HL-60 (cell line): ENCODE results near the gene TARS2.

Source experiments
- DNase-seq, 2 experiments: peaks; one replicate each; pipeline ENCODE4 v3.0.0-alpha.2; 2010 to 2020; ENCODE audit warnings: low read depth in 1 of 2, low spot score in 1 of 2
- H3K27ac ChIP-seq: fragments of 250-450 bp; sonication (Bioruptor Pico); replicated peaks from 2 replicates; pipeline ENCODE4 v1.5.1; 2020; ENCODE audit warnings: mild to moderate bottlenecking, moderate library complexity
- H3K27me3 ChIP-seq: fragments of 250-450 bp; sonication (Bioruptor Pico); 2 replicates; pipeline ENCODE4 v1.5.1; 2021; ENCODE audit warnings: mild to moderate bottlenecking, moderate library complexity; ENCODE audit not compliant: insufficient read depth, poor library complexity, severe bottlenecking
- H3K4me3 ChIP-seq: replicated peaks from 2 replicates; pipeline ENCODE4 v1.5.1; 2011; ENCODE audit warnings: mild to moderate bottlenecking, control low read depth, low read length; ENCODE audit not compliant: insufficient read depth
- GABPA ChIP-seq: IDR thresholded peaks from 2 replicates; pipeline ENCODE4 v1.6.1; 2012; ENCODE audit warnings: low read depth
- POLR2AphosphoS5 ChIP-seq: IDR thresholded peaks from 2 replicates; pipeline ENCODE4 v1.6.1; 2012; ENCODE audit warnings: low read depth
- SPI1 ChIP-seq: IDR thresholded peaks from 2 replicates; pipeline ENCODE4 v1.6.1; 2012; ENCODE audit warnings: low read depth, mild to moderate bottlenecking, borderline replicate concordance
- TF ChIP-seq, protein P1 (sequence below): IDR thresholded peaks from 2 replicates; pipeline ENCODE4 v1.6.1; 2012; ENCODE audit warnings: low read depth; ENCODE audit not compliant: insufficient replicate concordance
- TF ChIP-seq, protein P2 (sequence below): IDR thresholded peaks from one replicate; pipeline ENCODE4 v1.5.1; 2011; ENCODE audit warnings: low read length, control low read depth, inconsistent platforms; ENCODE audit not compliant: insufficient read depth

Gene TARS2

DNA sequence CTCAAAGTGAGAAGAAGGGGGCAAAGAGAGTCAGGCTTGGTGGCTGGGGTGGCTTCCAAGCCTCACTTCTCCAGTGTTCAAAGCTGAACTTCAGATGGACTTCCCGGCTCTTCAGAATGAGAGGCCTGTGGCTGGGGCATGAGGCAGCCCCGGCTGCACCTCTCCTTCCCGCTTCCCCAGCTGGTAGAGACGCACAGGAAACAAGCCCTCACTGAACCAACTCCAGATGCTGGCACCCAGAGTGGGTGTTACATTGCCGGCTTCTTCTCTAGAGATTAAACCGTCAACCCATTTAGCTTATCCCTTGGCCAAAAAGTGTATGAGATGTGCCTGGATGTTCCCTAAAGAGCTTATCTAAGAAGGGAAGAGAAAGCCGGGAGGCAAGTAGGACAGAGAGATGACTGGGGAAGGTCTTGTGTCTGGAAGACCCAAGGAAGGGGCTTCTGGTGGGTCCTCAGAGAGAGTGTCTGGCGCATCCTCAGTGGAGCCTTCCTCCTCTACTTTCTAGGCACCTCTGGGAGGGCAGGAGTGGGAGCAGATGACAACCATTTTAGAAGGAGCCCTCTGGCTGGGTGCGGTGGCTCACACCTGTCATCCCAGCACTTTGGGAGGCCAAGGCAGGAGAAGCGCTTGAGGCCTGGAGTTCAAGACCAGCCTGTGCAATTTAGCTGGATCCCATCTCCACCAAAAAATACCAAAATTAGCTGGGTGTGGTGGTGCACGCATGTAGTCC, 64.0 kb downstream of the TARS2 start:
- Histone ChIP-seq H3K27ac (no peak overlapping the region), H3K27me3 (no peaks in the 10 kb centered on the region), H3K4me3 (no peak overlapping the region)
- peak in 1 of 2 experiments; percentile 70 for DNase-seq
- TF ChIP-seq SPI1 = no peak
- TF ChIP-seq, protein P1, sequence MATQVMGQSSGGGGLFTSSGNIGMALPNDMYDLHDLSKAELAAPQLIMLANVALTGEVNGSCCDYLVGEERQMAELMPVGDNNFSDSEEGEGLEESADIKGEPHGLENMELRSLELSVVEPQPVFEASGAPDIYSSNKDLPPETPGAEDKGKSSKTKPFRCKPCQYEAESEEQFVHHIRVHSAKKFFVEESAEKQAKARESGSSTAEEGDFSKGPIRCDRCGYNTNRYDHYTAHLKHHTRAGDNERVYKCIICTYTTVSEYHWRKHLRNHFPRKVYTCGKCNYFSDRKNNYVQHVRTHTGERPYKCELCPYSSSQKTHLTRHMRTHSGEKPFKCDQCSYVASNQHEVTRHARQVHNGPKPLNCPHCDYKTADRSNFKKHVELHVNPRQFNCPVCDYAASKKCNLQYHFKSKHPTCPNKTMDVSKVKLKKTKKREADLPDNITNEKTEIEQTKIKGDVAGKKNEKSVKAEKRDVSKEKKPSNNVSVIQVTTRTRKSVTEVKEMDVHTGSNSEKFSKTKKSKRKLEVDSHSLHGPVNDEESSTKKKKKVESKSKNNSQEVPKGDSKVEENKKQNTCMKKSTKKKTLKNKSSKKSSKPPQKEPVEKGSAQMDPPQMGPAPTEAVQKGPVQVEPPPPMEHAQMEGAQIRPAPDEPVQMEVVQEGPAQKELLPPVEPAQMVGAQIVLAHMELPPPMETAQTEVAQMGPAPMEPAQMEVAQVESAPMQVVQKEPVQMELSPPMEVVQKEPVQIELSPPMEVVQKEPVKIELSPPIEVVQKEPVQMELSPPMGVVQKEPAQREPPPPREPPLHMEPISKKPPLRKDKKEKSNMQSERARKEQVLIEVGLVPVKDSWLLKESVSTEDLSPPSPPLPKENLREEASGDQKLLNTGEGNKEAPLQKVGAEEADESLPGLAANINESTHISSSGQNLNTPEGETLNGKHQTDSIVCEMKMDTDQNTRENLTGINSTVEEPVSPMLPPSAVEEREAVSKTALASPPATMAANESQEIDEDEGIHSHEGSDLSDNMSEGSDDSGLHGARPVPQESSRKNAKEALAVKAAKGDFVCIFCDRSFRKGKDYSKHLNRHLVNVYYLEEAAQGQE = no peak
- TF ChIP-seq POLR2AphosphoS5 = no peak
- no peak for TF ChIP-seq GABPA
- TF ChIP-seq, protein P2, sequence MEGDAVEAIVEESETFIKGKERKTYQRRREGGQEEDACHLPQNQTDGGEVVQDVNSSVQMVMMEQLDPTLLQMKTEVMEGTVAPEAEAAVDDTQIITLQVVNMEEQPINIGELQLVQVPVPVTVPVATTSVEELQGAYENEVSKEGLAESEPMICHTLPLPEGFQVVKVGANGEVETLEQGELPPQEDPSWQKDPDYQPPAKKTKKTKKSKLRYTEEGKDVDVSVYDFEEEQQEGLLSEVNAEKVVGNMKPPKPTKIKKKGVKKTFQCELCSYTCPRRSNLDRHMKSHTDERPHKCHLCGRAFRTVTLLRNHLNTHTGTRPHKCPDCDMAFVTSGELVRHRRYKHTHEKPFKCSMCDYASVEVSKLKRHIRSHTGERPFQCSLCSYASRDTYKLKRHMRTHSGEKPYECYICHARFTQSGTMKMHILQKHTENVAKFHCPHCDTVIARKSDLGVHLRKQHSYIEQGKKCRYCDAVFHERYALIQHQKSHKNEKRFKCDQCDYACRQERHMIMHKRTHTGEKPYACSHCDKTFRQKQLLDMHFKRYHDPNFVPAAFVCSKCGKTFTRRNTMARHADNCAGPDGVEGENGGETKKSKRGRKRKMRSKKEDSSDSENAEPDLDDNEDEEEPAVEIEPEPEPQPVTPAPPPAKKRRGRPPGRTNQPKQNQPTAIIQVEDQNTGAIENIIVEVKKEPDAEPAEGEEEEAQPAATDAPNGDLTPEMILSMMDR = no peak

DNA sequence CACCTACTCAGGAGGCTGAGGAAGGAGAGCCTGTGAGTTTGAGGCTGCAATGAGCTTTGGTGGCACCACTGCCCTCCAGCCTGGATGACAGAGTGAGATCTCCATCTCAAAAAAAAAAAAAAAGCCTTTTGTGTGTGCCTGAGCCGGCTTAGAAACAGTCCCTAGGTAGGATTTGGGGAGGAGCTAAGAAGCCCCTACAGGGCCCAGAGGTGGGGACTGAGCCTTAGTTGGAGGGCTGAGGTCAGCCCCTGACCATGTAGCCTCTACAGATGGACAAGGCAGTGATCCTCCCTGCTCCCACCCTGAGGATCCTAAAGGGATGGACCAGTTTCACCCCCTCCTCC, 64.5 kb downstream of the TARS2 start:
- Histone ChIP-seq H3K4me3 (no peak overlapping the region), H3K27me3 (no peaks in the 10 kb centered on the region), H3K27ac (0 out of 2 replicates have a peak overlapping the region, but pooled peaks have one; percentile 9)
- TF ChIP-seq, protein P1 = no peak
- DNase-seq = no peak

DNA sequence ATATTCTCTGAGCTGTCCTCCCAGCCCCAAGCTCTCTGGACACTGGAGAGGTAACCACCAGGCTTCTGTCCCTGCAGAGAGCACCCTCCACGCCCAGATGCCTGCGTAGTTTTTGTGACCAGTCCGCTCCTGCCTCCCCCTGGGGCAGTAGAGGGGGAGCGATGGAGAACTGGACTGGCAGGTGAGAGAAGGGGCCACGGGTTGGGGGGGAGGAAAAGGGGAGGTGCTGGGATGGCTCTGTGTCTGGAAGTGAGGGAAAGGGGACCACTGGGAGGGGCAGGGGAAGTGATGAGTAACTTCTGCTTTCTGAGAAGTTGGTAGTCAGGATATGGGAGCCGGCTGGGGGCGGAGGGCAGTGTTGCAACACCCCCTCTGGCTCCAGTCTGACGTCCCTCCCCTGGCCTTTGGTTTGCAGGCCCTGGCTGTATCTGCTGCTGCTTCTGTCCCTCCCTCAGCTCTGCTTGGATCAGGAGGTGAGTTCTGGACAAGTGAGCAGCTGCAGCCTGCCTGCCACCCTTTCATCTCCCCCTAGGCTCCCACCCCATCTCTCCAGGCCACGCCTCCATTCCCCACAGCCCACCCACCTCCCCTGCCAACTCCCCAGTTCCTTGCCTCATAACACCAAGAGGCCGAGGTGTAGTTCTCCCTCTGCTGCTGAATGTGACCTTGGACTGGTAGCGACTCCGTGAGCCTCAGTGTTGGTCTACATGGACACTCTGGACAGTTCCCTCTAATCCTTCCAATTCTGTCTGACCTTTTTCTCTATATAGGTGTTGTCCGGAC, 65.1 kb downstream of the TARS2 start:
- H3K27me3 ChIP-seq = no peaks in the 10 kb centered on the region
- TF ChIP-seq, protein P2 = no peak
- peak; percentile 87; the same call in 1 of the 2 replicates for TF ChIP-seq SPI1
- TF ChIP-seq, protein P1 = no peak
- TF ChIP-seq GABPA = no peak
- TF ChIP-seq POLR2AphosphoS5 = peak; percentile 38; the same call in 1 of the 2 replicates
- peak; percentile 89 to 94 for DNase-seq
- 0 out of 2 replicates have a peak overlapping the region, but pooled peaks have one; percentile 2 for H3K4me3 ChIP-seq
- H3K27ac ChIP-seq = peak overlapping the region; percentile 63
